Left ventricle myocardium inferior (tissue), 1 donor: ENCODE data around the gene TSKU. TPM values are rescaled to one million over a fixed set of nuclear protein-coding genes. Genes with fewer than 3 reads are reported as not detected.

ENCODE experiments used
- DNase-seq: peaks from one replicate; pipeline ENCODE4 v3.0.0-alpha.2; 2020
- H3K27ac ChIP-seq: fragments of 200-600 bp; replicated peaks from 2 replicates; pipeline ENCODE4 v1.8.0; 2021
- H3K27me3 ChIP-seq: fragments of 200-600 bp; 2 replicates; pipeline ENCODE4 v1.8.0; 2021; ENCODE audit warnings: low read depth
- H3K36me3 ChIP-seq: fragments of 200-600 bp; 2 replicates; pipeline ENCODE4 v1.8.0; 2021
- H3K4me1 ChIP-seq: fragments of 200-600 bp; 2 replicates; pipeline ENCODE4 v1.8.0; 2021
- H3K4me3 ChIP-seq: fragments of 200-600 bp; 2 replicates; pipeline ENCODE4 v1.8.0; 2021; ENCODE audit warnings: mild to moderate bottlenecking, moderate library complexity
- H3K9me3 ChIP-seq: fragments of 200-600 bp; replicated peaks from 2 replicates; pipeline ENCODE4 v1.8.0; 2021
- CTCF ChIP-seq: fragments of 200-600 bp; IDR thresholded peaks from 2 replicates; pipeline ENCODE4 v1.8.0; 2021; ENCODE audit warnings: antibody characterized with exemption, mild to moderate bottlenecking, borderline replicate concordance
- intact Hi-C: fragments of 100-400 bp; cut with micrococcal nuclease; formaldehyde crosslinking; loops from one replicate; pipeline ENCODE4 v1.11.0; 2022
- total RNA-seq: library from RNA; stranded (reverse); fragmentation: NEBNext Ultra II Directional; extraction: Animal tissue kit (Norgen Biotek cat#: 25700); gene quantifications from one replicate; pipeline ENCODE4 v1.2.1, GENCODE V29; 2021
- donor health status: DM: no; HTN: yes; CAD: no; lungs with severe emphysema.

TSKU gene
- total RNA-seq, 1 donor from 2014 or later = 12.1 TPM

- Histone ChIP-seq H3K9me3 (no peaks in the 10 kb centered on the region), H3K36me3 (no peaks in the 10 kb centered on the region), H3K4me1 (peaks cover 18% of the 10 kb centered on the region), H3K27ac (no peak overlapping the region), H3K4me3 (no peak overlapping the region), H3K27me3 (no peaks in the 10 kb centered on the region)
- intact Hi-C loops = no loop called here
- no peak for DNase-seq
- TF ChIP-seq CTCF = no peak
Observed at GRCh38 chr11:76759517-76759916, 23.6 kb upstream of the TSKU start.

- H3K36me3 ChIP-seq = no peaks in the 10 kb centered on the region
- peaks cover 23% of the 10 kb centered on the region for H3K4me1 ChIP-seq
- intact Hi-C loops = no loop called here
- H3K27me3 ChIP-seq = no peaks in the 10 kb centered on the region
- H3K4me3 ChIP-seq = no peak overlapping the region
- no peak for DNase-seq
- no peak for TF ChIP-seq CTCF
- H3K27ac ChIP-seq = no peak overlapping the region
- no peaks in the 10 kb centered on the region for H3K9me3 ChIP-seq
Observed at GRCh38 chr11:76760236-76760635, 22.9 kb upstream of the TSKU start.

DNA sequence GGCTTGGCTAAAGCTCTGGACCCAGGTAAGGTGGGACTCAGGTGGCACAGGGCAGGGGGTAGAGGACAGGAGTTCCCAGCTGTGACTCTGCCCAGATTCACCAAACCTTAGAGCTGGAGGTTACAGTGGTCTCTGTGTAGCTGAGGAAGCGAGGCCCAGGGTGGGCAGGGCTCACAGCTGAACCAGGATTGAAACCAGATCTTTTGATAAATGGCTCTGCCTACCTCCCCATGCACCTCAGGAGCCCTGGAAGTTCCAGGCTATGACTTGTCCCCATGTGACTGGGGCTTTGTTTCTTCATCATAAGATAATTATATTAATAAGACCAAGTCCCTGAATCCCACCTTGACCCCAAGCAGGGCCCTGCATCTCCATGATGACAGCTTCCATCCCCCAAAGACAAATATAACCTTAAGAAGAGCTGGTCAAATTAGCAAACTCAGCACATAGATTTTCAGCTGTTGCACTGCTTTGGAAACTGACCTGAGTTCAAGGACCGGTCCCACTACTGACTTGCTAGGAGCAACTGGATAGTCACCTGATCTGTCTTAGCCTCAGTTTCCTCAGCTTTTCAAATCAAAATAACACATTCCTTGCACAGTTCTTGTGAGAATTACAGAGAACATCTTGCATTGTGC lies 21.3 kb upstream of the TSKU start:
- no peaks in the 10 kb centered on the region for H3K36me3 ChIP-seq
- intact Hi-C loops = no loop called here
- TF ChIP-seq CTCF = no peak
- H3K27me3 ChIP-seq = no peaks in the 10 kb centered on the region
- H3K9me3 ChIP-seq = no peaks in the 10 kb centered on the region
- no peak for DNase-seq
- no peak overlapping the region for H3K27ac ChIP-seq
- H3K4me3 ChIP-seq = no peak overlapping the region
- H3K4me1 ChIP-seq = peaks cover 39% of the 10 kb centered on the region

DNA sequence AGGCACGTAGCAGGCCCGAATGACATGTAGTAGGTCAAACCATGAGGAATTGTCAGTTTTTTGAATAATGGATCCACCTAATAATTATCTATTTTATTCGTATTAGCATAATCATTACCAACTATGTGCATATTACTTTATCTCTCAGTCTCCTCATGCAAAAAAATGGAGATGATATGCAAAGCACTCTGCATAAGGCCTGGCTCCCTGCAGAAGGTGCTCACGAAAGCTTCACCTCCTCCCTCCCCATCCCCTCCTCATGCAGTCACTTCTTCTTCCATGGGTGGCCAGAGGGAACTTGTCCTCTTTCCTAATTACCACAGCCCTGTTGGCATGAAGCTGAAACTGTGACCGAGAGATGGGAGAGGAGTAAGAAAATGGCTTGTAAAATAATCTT lies 20.8 kb upstream of the TSKU start:
- intact Hi-C loops = no loop called here
- H3K4me3 ChIP-seq = no peak overlapping the region
- H3K27ac ChIP-seq = no peak overlapping the region
- H3K36me3 ChIP-seq = no peaks in the 10 kb centered on the region
- H3K27me3 ChIP-seq = no peaks in the 10 kb centered on the region
- H3K9me3 ChIP-seq = no peaks in the 10 kb centered on the region
- peaks cover 44% of the 10 kb centered on the region for H3K4me1 ChIP-seq
- DNase-seq = no peak
- TF ChIP-seq CTCF = no peak

DNA sequence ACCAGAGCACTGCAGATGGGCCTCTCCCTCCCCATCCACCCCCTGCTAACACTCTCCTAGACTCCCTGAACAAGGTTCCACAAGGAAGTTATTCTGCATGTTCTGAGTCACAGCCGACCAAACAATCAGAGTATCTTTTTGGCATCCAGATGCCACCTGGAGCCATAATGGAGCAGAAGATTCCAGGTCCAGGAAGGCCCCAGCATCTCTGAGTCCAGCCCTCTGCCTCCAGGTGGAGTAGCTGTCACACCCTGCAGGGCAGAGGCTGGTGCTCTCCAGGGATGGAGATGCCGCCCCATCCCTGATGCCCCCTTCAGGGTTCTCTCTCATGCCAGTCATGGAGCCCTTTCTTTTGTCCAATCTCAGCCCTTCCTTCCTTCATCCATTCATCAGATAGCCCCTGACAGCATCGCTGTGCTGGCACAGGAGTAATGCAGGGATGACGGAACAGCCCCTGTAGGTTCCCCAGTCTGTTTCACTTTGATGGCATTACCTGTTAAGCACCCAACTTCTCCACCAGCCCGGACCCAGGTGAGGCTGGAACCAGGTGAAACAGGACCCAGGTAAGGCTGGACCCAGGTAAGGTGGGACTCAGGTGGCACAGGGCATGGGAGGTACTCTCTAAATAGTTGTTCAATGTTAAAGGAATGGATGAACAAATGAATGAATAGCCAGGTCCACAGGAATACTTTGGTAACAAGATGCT lies 20.1 kb upstream of the TSKU start:
- DNase-seq = no peak
- no peaks in the 10 kb centered on the region for H3K36me3 ChIP-seq
- no peaks in the 10 kb centered on the region for H3K9me3 ChIP-seq
- no peak for TF ChIP-seq CTCF
- H3K27me3 ChIP-seq = no peaks in the 10 kb centered on the region
- intact Hi-C loops = no loop called here
- H3K4me3 ChIP-seq = no peak overlapping the region
- peaks cover 50% of the 10 kb centered on the region for H3K4me1 ChIP-seq
- H3K27ac ChIP-seq = no peak overlapping the region
